K562 (cell line): ENCODE results near the gene CCDC178.

Source experiments
- CEBPB ChIP-seq: fragments of 450-650 bp; IDR thresholded peaks from 2 replicates; pipeline ENCODE4 v1.6.1; 2016; ENCODE audit warnings: missing genetic modification characterization, missing compliant biosample characterization
- CREM ChIP-seq: IDR thresholded peaks from 2 replicates; pipeline ENCODE4 v1.6.1; 2014; ENCODE audit warnings: antibody characterized with exemption, low read depth
- FOXJ3 ChIP-seq: sonication (generic); formaldehyde crosslinking; IDR thresholded peaks from 2 replicates; pipeline ENCODE4 v1.4.0; 2020; ENCODE audit warnings: mild to moderate bottlenecking, missing genetic modification reagents
- GABPA ChIP-seq: fragments of 200-800 bp; sonication (Bioruptor generic); conservative IDR thresholded peaks from 2 replicates; pipeline ENCODE4 v1.6.1; 2016; ENCODE audit warnings: low read depth, missing genetic modification characterization, missing compliant biosample characterization
- LEF1 ChIP-seq: fragments of 450-650 bp; IDR thresholded peaks from 2 replicates; pipeline ENCODE4 v1.6.1; 2016; ENCODE audit warnings: mild to moderate bottlenecking
- MAZ ChIP-seq, 2 experiments: fragments of 450-650 bp in 1 of 2; sonication (generic) in 1 of 2; formaldehyde crosslinking; IDR thresholded peaks in 1 of 2; conservative IDR thresholded peaks in 1 of 2; 2 replicates each; pipeline versions ENCODE4 v1.4.0 to v1.5.0; 2020; ENCODE audit warnings: mild to moderate bottlenecking in 1 of 2, missing genetic modification reagents in 1 of 2
- POLR2A ChIP-seq: fragments of 450-650 bp; conservative IDR thresholded peaks from 2 replicates; pipeline ENCODE4 v1.6.1; 2016
- TAF15 ChIP-seq: fragments of 200-400 bp; formaldehyde crosslinking; IDR thresholded peaks from 2 replicates; pipeline ENCODE4 v1.6.1; 2017; ENCODE audit warnings: mild to moderate bottlenecking, low read depth, low read length, moderate library complexity
- TCF3 ChIP-seq: sonication (generic); formaldehyde crosslinking; IDR thresholded peaks from 2 replicates; pipeline ENCODE4 v1.4.0; 2020; ENCODE audit warnings: mild to moderate bottlenecking, missing genetic modification reagents
- ZNF384 ChIP-seq: IDR thresholded peaks from 2 replicates; pipeline ENCODE4 v1.6.1; 2012; ENCODE audit warnings: low read depth, low read length, improper control_type of control experiment
- TF ChIP-seq, protein P1 (sequence below): fragments of 450-650 bp; formaldehyde crosslinking; IDR thresholded peaks from 2 replicates; pipeline ENCODE4 v1.4.0; 2022; ENCODE audit warnings: missing genetic modification characterization
- TF ChIP-seq, protein P2 (sequence below): sonication (generic); formaldehyde crosslinking; IDR thresholded peaks from 2 replicates; pipeline ENCODE4 v1.5.0; 2020; ENCODE audit warnings: missing genetic modification reagents
- TF ChIP-seq, protein P3 (sequence below): fragments of 250-450 bp; sonication (Bioruptor Pico); IDR thresholded peaks from 2 replicates; pipeline ENCODE4 v1.4.0; 2020
- TF ChIP-seq, protein P4 (sequence below): fragments of 250-450 bp; sonication (Bioruptor Pico); IDR thresholded peaks from 2 replicates; pipeline ENCODE4 v1.5.0; 2020; ENCODE audit warnings: mild to moderate bottlenecking

DNA sequence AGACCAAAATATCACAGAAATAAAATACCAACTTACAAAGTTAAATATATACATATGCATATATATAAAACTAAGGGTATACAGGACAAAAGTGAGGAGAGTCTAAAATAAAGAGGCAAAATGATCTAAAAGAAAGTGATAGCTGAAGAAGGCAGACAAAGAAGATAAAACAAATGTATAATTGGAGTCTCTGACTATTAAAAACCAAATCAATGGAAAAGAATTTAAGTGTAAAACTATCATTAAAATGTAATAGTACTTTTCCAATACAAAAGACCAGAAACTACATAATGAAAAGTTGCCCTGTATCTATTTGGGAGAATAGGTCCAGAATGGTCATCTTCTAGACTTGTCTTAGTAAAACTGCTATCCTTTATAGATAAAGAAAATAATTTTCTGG is 400.3 kb downstream of the CCDC178 start:
- no peak for TF ChIP-seq ZNF384
- no peak for TF ChIP-seq GABPA (tag)
- TF ChIP-seq, protein P1, sequence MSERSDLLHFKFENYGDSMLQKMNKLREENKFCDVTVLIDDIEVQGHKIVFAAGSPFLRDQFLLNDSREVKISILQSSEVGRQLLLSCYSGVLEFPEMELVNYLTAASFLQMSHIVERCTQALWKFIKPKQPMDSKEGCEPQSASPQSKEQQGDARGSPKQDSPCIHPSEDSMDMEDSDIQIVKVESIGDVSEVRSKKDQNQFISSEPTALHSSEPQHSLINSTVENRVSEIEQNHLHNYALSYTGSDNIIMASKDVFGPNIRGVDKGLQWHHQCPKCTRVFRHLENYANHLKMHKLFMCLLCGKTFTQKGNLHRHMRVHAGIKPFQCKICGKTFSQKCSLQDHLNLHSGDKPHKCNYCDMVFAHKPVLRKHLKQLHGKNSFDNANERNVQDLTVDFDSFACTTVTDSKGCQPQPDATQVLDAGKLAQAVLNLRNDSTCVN (CRISPR knock-in tag) = no peak
- TF ChIP-seq, protein P2, sequence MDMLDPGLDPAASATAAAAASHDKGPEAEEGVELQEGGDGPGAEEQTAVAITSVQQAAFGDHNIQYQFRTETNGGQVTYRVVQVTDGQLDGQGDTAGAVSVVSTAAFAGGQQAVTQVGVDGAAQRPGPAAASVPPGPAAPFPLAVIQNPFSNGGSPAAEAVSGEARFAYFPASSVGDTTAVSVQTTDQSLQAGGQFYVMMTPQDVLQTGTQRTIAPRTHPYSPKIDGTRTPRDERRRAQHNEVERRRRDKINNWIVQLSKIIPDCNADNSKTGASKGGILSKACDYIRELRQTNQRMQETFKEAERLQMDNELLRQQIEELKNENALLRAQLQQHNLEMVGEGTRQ (CRISPR knock-in tag) = no peak
- no peak for TF ChIP-seq TAF15
- TF ChIP-seq, protein P3, sequence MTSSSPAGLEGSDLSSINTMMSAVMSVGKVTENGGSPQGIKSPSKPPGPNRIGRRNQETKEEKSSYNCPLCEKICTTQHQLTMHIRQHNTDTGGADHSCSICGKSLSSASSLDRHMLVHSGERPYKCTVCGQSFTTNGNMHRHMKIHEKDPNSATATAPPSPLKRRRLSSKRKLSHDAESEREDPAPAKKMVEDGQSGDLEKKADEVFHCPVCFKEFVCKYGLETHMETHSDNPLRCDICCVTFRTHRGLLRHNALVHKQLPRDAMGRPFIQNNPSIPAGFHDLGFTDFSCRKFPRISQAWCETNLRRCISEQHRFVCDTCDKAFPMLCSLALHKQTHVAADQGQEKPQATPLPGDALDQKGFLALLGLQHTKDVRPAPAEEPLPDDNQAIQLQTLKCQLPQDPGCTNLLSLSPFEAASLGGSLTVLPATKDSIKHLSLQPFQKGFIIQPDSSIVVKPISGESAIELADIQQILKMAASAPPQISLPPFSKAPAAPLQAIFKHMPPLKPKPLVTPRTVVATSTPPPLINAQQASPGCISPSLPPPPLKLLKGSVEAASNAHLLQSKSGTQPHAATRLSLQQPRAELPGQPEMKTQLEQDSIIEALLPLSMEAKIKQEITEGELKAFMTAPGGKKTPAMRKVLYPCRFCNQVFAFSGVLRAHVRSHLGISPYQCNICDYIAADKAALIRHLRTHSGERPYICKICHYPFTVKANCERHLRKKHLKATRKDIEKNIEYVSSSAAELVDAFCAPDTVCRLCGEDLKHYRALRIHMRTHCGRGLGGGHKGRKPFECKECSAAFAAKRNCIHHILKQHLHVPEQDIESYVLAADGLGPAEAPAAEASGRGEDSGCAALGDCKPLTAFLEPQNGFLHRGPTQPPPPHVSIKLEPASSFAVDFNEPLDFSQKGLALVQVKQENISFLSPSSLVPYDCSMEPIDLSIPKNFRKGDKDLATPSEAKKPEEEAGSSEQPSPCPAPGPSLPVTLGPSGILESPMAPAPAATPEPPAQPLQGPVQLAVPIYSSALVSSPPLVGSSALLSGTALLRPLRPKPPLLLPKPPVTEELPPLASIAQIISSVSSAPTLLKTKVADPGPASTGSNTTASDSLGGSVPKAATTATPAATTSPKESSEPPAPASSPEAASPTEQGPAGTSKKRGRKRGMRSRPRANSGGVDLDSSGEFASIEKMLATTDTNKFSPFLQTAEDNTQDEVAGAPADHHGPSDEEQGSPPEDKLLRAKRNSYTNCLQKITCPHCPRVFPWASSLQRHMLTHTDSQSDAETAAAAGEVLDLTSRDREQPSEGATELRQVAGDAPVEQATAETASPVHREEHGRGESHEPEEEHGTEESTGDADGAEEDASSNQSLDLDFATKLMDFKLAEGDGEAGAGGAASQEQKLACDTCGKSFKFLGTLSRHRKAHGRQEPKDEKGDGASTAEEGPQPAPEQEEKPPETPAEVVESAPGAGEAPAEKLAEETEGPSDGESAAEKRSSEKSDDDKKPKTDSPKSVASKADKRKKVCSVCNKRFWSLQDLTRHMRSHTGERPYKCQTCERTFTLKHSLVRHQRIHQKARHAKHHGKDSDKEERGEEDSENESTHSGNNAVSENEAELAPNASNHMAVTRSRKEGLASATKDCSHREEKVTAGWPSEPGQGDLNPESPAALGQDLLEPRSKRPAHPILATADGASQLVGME = no peak
- no peak for TF ChIP-seq TCF3 (CRISPR knock-in tag)
- no peak for TF ChIP-seq LEF1
- TF ChIP-seq, protein P4, sequence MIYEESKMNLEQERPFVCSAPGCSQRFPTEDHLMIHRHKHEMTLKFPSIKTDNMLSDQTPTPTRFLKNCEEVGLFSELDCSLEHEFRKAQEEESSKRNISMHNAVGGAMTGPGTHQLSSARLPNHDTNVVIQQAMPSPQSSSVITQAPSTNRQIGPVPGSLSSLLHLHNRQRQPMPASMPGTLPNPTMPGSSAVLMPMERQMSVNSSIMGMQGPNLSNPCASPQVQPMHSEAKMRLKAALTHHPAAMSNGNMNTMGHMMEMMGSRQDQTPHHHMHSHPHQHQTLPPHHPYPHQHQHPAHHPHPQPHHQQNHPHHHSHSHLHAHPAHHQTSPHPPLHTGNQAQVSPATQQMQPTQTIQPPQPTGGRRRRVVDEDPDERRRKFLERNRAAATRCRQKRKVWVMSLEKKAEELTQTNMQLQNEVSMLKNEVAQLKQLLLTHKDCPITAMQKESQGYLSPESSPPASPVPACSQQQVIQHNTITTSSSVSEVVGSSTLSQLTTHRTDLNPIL (CRISPR knock-in tag) = no peak
- no peak for TF ChIP-seq MAZ (CRISPR knock-in tag; conservative IDR thresholded peaks at IDR 0.05 in 1 of 2, IDR thresholded peaks at IDR 0.05 in 1 of 2)
- TF ChIP-seq CEBPB = no peak
- no peak for TF ChIP-seq FOXJ3 (CRISPR knock-in tag)
- no peak for TF ChIP-seq CREM
- no peak for TF ChIP-seq POLR2A
